Measurements from ENCODE around the gene GH2.
A peak's percentile ranks its signal among the peaks of the same experiment; 100 is the strongest.
"Not testable (repeated sequence)": the region's sequence is repeated elsewhere in the genome, so short reads cannot be mapped to it uniquely, and the experiment has no call there.

The GH2 gene

GRCh38 chr17:63881935-63882601 is at the start of gene GH2:
Gene GH2, minus strand, starts transcription at chr17:63881944. Its CDS starts 143 bp downstream, at chr17:63881801.
- DNase-seq = peak; percentile 16 to 43 (median 20)

- DNase-seq = no peak
Observed at GRCh38 chr17:63930951-63931575, 49.3 kb upstream of the GH2 start.

GRCh38 chr17:63929860-63930766 is 48.4 kb upstream of the GH2 start:
- no peak for DNase-seq

GRCh38 chr17:63928966-63929695 is 47.4 kb upstream of the GH2 start:
- no peak for DNase-seq

- DNase-seq = no peak
Observed at GRCh38 chr17:63928172-63928666, 46.5 kb upstream of the GH2 start.

- DNase-seq = peak in 1 of 3 experiments; percentile 2
Observed at GRCh38 chr17:63927464-63928171, 45.9 kb upstream of the GH2 start.

- no peak for DNase-seq
Observed at GRCh38 chr17:63926164-63926563, 44.4 kb upstream of the GH2 start.

GRCh38 chr17:63925615-63926014 is 43.9 kb upstream of the GH2 start:
- DNase-seq = no peak

GRCh38 chr17:63922402-63922801 is 40.7 kb upstream of the GH2 start:
- DNase-seq = not testable (repeated sequence)

- DNase-seq = not testable (repeated sequence)
Observed at GRCh38 chr17:63920779-63921178, 39.0 kb upstream of the GH2 start.

- not testable (repeated sequence) for DNase-seq
Observed at GRCh38 chr17:63920050-63920449, 38.3 kb upstream of the GH2 start.

- peak; percentile 13 to 72 (median 36) for DNase-seq
Observed at GRCh38 chr17:63919311-63919723, 37.6 kb upstream of the GH2 start.

- not testable (repeated sequence) for DNase-seq
Observed at GRCh38 chr17:63918789-63919305, 37.1 kb upstream of the GH2 start, which contains the start of gene GH1. Gene GH1, minus strand, starts transcription at chr17:63918839. Its CDS starts 63 bp downstream, at chr17:63918776.

- DNase-seq = no peak
Observed at GRCh38 chr17:63918305-63918704, 36.6 kb upstream of the GH2 start.

- no peak for DNase-seq
Observed at GRCh38 chr17:63917646-63918045, 35.9 kb upstream of the GH2 start.

GRCh38 chr17:63917206-63917605 is 35.5 kb upstream of the GH2 start:
- DNase-seq = not testable (repeated sequence)

GRCh38 chr17:63916566-63917185 is 34.9 kb upstream of the GH2 start:
- no peak for DNase-seq

GRCh38 chr17:63915753-63916152 is 34.0 kb upstream of the GH2 start:
- not testable (repeated sequence) for DNase-seq

- no peak for DNase-seq
Observed at GRCh38 chr17:63914471-63914870, 32.7 kb upstream of the GH2 start.

GRCh38 chr17:63911657-63912100 is 29.9 kb upstream of the GH2 start:
- peak; percentile 4 to 53 (median 19) for DNase-seq
